GM18520 (cell line): ENCODE measurements around the gene TBCK.

Experiments used
- ATAC-seq: cut with Tn5 transposase; IDR thresholded peaks from one replicate; pipeline ENCODE4 v1.9.1; 2021; ENCODE audit not compliant: unreplicated experiment

The TBCK gene

GRCh38 chr4:106315968-106316772 lies at the start of gene TBCK, which contains the start of gene AIMP1:
TBCK (minus strand) TSS chr4:106316209; CDS start chr4:106308960, 7,249 bp downstream.
AIMP1 (plus strand) TSS chr4:106316550; CDS start chr4:106325010, 8,460 bp downstream.
- ATAC-seq = peak; percentile 80

GRCh38 chr4:106365613-106366012 lies 49.6 kb upstream of the TBCK start:
- no peak for ATAC-seq

DNA sequence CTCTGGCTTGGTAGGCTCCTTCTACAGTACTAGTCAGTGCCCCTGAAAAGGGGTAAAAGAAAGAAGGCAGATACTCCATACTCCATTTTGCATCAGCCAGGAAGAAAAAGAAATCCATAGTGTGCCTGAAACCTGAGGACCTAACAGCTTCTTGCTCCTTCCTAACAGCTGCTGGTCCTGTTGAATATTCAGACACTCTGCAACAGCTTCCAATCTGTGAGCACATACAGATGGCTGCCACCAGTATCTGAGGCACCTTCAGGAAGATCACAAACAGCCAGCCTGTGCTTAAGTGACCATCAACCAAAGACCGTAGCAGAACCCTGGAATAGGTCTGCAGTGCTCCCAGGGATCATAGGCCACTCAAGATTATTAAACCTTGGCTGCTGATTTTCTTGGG lies 48.3 kb upstream of the TBCK start:
- no peak for ATAC-seq

DNA sequence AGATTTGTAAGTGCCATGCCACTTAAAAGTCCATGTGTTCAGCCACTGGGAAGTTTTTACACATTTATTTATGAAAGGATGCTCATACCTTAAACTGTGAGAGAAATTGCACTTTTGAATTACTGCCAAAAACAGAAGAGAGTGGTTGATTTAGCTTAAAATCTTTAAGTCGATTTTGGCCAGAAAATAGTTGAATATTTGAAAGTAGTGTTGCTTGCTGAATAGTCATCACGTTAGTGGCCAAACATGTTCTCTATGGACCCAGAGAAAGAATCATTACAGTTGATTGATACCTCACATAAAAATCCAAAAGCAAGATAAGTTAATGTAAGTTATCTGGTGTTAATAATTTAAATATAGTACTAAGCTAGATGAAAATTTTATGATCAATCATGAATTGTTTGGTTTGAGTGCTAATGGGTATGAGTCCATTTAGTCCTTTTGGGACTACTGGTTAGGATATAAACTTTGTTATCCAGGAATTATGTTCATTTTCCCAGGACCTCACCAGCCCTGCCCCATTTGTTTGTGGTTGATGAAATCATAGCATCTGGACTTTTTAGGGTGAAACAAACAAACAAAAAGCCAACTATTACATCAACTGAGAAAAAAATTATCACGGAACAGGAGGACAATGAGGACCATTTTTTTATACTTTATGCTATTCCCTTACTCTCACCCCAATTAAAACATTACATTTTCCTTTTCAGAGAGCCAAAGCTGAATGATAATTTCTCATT lies 46.2 kb upstream of the TBCK start:
- ATAC-seq = no peak

- no peak for ATAC-seq
Measured at GRCh38 chr4:106358899-106359298, 42.9 kb upstream of the TBCK start.

DNA sequence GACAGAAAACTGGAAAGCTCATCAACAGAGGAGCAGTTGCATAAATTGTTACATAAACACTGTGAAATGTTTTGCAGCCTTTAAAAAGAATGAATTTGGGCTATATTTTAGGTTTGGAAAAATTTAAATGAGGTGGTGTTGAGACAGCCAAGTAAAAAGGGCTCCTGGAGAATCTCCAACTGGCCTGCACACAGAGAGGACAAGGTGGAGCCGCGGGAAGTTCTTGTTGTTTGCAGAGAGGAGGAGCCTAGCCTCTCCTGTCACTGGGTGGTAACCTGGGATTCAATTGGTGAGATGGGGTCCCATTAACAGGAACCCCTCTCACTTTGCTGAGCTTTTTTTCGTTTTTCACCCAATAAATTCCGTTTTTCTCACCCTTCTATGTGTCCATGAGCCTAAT lies 39.2 kb upstream of the TBCK start:
- no peak for ATAC-seq

DNA sequence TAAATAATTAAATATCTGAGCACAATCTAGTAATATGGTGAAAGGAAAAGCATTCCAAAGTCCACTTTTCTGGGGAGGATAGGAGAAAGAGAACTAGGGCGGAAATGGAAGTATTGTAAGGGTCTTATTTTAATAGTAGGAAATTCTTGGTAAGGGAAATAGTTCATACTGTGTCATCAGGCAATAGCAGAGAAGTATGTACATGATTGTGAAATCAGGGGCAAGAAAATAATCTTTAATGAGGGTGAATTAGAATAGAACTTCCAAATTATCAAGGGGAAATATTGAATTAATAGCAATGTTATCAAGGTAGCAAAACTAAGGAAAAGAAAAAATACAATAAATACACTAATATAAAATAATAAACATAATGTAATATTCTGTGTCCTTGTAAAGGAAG lies 37.8 kb upstream of the TBCK start:
- no peak for ATAC-seq

DNA sequence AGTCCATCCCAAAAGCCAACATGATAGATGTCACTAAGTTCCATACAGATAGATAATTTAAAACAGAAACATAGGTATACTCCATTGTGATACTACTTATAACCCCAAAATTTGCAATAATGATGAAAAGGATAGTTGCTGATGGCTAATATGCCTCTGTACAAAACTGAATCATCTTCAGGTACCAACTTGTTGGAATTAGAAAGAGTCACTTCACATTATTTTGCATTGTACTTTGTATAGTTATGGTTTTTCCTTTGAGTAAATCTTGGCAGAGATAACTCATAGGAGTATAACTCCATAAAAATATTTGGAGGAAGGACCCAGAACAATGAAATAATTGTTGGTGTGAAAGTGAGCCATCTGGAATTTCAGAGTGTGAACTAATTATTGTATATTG lies 35.0 kb upstream of the TBCK start:
- ATAC-seq = no peak

DNA sequence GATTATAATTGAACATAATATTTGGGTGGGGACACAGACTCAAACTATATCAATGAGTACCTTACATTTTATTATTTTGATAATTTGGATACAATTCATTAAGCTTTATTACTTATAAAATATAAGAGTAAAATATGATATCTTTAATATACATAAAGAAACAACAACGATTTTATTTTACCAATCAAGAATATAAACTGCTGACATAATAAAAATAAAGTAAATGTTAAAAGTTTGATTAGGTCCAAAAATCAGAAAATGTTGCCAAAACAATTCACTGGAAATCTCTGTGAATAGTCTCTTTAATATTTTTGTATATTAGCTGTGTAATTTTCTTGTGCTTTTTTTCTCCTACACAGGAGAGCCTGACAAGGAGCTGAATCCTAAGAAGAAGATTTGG lies 31.2 kb upstream of the TBCK start:
- no peak for ATAC-seq

DNA sequence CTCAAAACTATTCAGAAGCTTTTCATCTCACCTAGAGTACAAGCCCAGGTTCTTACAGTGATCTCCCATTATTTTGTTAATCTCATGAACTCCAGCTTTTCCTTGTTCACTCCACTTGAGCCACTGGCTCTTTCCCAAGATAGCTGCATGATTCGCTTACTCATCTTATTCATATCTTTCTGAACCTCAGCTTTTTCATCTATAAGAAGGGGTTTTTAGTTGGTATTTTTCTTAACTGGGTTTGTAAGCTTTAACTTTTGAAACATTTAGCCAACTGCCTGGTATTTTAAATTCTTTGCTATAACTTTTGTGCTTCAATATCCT lies 28.6 kb upstream of the TBCK start:
- ATAC-seq = no peak

GRCh38 chr4:106343865-106344646 lies 28.0 kb upstream of the TBCK start:
- ATAC-seq = no peak

- ATAC-seq = no peak
Measured at GRCh38 chr4:106340774-106341173, 24.8 kb upstream of the TBCK start.

- ATAC-seq = no peak
Measured at GRCh38 chr4:106339431-106339830, 23.4 kb upstream of the TBCK start.

DNA sequence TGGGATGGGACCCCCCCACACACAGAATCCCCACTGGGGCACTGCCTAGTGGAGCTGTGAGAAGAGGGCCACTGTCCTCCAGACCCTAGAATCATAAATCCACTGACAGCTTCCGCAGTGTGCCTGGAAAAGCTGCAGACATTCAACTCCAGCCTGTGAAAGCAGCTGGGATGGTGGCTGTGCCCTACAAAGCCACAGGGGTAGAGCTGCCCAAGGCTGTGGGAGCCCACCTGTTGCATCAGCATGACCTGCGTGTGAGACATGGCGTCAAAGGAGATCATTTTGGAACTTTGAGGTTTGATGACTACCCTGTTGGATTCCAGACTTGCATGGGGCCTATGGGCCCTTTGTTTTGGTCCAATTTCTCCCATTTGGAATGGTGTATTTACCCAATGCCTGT lies 22.7 kb upstream of the TBCK start:
- no peak for ATAC-seq

DNA sequence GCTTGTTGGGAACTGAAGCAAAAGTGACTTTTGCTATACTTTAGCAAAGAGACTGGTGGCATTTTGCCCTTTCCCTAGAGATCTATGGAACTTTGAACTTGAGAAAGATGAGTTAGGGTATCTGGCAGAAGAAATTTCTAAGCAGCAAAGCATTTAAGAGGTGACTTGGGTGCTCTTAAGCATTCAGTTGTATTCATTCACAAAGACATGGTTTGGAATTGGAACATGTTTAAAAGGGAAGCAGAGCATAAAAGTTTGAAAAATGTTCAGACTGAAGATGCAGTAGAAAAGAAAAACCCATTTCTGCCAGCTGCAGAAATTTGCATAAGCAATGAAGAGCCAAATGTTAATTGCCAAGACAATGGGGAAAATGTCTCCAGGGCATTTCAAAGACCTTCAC lies 21.9 kb upstream of the TBCK start:
- no peak for ATAC-seq

GRCh38 chr4:106336618-106337017 lies 20.6 kb upstream of the TBCK start:
- ATAC-seq = no peak

DNA sequence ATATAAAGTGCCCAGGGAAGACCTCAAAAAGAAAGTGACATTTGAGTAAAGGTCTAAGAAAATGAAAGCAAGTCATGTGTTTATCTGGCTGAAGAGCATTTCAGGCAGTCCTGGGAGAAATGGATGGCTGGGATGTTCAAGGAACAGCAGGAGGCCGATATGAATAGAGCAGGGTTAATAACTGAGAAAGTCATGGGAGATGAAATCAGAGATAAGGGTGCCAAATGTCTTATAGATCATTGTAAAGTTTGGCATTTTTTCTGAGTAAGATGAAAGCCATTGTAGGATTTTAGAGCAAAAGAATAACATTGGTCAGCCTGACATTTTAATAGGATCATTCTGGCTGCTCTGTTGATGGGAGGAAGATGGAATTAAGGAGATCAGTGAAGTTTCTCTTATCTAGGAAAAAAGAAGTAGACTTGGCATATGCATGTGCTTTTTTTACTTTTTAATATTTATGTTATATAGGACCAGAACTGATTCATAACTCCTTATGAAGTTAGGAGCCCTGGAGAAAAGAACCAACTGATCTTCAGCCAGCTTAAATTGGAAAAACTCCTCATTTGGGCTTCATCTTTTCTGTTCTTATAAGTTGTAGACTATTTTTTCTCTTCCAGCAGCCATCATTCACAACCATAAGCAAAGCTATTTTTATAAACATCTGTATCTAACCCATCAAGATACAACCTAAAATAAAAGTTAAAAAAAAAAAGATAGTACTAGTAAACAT lies 18.9 kb upstream of the TBCK start:
- no peak for ATAC-seq

DNA sequence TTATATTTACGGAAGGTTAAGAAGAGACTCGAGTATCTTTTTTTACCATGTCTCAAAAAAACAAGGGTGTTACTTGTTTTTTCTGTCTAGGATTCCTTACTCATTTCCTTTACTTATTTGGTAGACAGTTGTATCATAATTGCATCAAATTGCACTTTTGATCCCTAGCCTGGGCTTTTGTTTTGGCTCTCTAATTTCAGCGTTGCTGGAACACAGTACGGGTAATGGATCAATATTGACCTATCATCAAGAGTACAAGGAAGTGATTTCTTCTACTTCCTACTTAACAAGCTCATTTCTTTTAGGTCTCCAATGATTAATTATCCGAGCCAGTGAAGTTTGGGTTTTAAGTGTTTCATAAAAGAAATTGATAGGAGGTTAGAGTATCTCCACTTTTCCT lies 17.2 kb upstream of the TBCK start:
- ATAC-seq = no peak

DNA sequence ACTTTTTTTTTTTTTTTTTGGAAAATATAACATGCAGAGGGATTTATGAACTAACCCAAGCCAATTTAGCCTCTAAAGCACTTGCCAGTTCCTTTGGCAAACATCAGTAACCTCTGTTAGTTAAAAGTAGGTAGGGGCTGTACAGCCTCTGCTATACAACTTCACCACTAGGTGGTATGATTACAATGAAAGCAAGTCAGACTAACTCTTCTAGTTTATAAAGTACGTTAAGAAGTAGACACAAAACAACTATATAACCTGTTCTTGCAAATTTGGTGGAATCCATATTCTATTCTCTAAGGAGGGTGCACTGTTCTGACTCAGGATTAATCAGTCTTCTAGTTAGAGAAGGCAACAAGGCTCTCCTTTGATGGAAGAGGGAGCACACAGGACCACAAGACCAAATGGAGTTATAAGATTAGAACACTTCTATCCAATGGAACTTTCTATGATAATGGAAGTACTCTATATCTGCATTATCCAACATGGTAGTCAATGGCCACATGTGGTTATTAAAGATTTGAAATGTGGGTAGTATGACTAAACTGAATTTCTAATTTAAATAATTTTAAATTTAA lies 13.1 kb upstream of the TBCK start:
- peak; percentile 73 for ATAC-seq

DNA sequence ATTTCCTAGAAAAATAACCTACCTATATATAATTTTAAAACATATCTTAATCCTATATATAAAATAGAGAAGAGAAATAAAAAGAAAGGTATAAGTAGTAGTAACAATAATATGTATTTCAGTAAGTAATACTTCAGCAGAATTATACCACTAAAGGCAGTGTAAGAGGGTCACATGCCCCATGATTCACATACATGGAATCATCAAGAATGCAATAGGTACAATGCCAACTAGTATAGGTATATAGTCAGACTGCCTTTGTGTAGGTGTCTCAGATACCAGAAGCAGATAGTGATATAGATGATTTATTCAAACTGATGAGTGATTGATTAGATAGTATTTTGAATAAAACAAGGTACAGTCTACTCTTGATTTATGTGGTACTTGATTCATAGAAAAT lies 9.8 kb upstream of the TBCK start:
- no peak for ATAC-seq

- ATAC-seq = no peak
Measured at GRCh38 chr4:106323119-106323518, 7.1 kb upstream of the TBCK start.
